ENCODE measurements around the gene ZNF831. TPM values are rescaled to one million over a fixed set of nuclear protein-coding genes. Genes with fewer than 3 reads are reported as not detected.

ZNF831 gene
- total RNA-seq, 1 donor from 2014 or later, result not detected

DNA sequence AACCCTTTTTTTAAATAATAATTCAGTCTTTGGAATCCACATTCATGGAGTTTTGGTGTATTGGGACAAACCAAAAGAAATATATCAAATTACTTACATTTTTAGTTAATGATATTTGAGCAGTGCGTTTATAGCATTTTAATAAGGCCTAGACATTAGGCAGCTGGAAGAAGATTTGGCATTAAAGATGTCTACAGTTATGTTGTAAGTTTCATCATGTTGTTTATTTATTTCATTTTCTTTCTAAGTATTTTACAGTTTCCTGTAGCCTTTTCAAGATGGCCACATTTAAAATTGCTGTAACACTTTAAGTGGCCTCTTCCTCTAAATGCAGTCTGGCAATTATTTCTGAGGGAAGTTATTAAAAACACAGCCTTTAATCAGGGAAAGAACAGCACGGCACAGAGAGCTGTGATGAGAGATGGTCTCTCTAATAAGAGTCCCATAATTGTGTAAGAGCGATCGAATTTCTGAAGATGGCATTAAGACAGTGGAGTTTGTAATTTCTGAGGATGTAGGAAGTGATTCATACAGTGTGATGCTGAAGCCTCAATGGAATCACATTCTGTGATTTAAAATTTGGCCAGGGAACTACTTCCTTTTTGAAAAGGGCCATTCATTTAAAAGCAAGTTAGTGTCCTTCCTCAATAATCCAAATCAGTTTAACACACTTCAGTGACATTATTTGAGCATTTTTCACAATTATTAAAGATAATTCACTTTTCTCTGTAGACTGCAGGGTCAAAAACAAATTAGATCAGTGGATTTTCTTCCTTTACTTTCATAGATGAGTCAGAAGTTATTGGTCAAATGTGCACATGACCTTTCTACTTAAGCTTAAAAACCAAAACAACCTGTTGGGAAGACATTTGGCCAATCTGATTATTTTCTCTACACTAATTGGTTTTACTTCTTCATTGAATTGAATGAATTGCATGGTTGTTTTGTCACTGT lies 84.4 kb downstream of the ZNF831 start:
- TF ChIP-seq, protein P1, sequence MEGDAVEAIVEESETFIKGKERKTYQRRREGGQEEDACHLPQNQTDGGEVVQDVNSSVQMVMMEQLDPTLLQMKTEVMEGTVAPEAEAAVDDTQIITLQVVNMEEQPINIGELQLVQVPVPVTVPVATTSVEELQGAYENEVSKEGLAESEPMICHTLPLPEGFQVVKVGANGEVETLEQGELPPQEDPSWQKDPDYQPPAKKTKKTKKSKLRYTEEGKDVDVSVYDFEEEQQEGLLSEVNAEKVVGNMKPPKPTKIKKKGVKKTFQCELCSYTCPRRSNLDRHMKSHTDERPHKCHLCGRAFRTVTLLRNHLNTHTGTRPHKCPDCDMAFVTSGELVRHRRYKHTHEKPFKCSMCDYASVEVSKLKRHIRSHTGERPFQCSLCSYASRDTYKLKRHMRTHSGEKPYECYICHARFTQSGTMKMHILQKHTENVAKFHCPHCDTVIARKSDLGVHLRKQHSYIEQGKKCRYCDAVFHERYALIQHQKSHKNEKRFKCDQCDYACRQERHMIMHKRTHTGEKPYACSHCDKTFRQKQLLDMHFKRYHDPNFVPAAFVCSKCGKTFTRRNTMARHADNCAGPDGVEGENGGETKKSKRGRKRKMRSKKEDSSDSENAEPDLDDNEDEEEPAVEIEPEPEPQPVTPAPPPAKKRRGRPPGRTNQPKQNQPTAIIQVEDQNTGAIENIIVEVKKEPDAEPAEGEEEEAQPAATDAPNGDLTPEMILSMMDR (IDR thresholded peaks at IDR 0.05), result no peak
- Mint-ChIP-seq H3K27me3 (ENCODE audit: unreplicated experiment) (peaks cover 15% of the 10 kb centered on the region), H3K9me3 (ENCODE audit: unreplicated experiment) (peaks cover 5% of the 10 kb centered on the region)

DNA sequence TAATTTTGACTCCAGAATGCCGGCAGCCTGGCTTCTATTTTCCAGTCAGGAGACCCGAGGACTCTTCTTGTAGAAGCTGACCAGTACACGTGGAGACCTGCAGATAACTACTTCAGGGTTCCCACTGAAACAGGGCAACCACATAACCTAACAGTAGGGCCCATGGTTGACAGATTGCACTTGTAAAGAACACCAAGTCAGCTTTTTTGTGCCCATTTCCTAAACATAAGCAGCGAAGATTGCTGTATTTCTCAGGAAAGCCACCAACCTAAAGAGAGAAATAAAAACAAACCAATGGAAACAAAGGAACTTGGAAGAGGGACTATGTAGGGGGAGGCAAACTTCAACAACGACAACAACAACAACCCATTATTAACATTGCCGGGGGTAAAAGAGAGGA lies 86.7 kb downstream of the ZNF831 start:
- no peak overlapping the region for H3K27ac Mint-ChIP-seq (ENCODE audit: unreplicated experiment)
- H3K27me3 Mint-ChIP-seq (ENCODE audit: unreplicated experiment), result peaks cover 11% of the 10 kb centered on the region

More for the DNA sequence above, 84.4 kb downstream of the ZNF831 start:
- H3K4me1 Mint-ChIP-seq (ENCODE audit: unreplicated experiment), result no peaks in the 10 kb centered on the region
- H3K36me3 Mint-ChIP-seq (ENCODE audit: unreplicated experiment), result no peaks in the 10 kb centered on the region
- no peak for DNase-seq (ENCODE audit: extremely low spot score, unreplicated experiment)
- H3K4me3 Mint-ChIP-seq (ENCODE audit: unreplicated experiment), result no peak overlapping the region
- H3K27ac Mint-ChIP-seq (ENCODE audit: unreplicated experiment), result no peak overlapping the region

DNA sequence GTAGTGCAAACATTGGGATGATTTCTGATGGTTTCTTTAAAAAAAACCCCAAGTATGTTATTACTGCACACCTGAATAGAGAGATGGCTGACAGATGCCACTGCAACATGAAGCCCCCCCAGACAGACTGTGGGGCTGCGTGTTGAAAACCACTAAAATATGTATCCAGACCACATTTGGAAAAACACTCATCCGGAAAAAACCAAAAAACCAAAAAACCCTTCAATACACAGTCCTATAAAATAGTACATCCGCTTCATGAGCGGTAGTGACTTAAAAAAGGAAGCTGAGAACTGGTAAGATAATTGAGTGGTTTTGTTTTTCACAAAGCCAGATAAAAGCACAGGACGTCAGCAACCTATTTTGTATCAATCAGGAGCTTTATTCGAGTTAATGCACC lies 89.7 kb downstream of the ZNF831 start:
- H3K9me3 Mint-ChIP-seq (ENCODE audit: unreplicated experiment), result peaks cover 5% of the 10 kb centered on the region
- TF ChIP-seq, protein P1 (IDR thresholded peaks at IDR 0.05), result no peak
- H3K4me1 Mint-ChIP-seq (ENCODE audit: unreplicated experiment), result no peaks in the 10 kb centered on the region
- no peak overlapping the region for H3K27ac Mint-ChIP-seq (ENCODE audit: unreplicated experiment)
- no peak for DNase-seq (ENCODE audit: extremely low spot score, unreplicated experiment)
- peaks cover 7% of the 10 kb centered on the region for H3K27me3 Mint-ChIP-seq (ENCODE audit: unreplicated experiment)
- no peaks in the 10 kb centered on the region for H3K36me3 Mint-ChIP-seq (ENCODE audit: unreplicated experiment)
- H3K4me3 Mint-ChIP-seq (ENCODE audit: unreplicated experiment), result no peak overlapping the region

More for the DNA sequence above, 86.7 kb downstream of the ZNF831 start:
- TF ChIP-seq, protein P1 (IDR thresholded peaks at IDR 0.05), result no peak
- H3K4me3 Mint-ChIP-seq (ENCODE audit: unreplicated experiment), result no peak overlapping the region
- H3K4me1 Mint-ChIP-seq (ENCODE audit: unreplicated experiment), result no peaks in the 10 kb centered on the region
- DNase-seq (ENCODE audit: extremely low spot score, unreplicated experiment), result no peak
- H3K36me3 Mint-ChIP-seq (ENCODE audit: unreplicated experiment), result no peaks in the 10 kb centered on the region
- H3K9me3 Mint-ChIP-seq (ENCODE audit: unreplicated experiment), result peaks cover 5% of the 10 kb centered on the region

DNA sequence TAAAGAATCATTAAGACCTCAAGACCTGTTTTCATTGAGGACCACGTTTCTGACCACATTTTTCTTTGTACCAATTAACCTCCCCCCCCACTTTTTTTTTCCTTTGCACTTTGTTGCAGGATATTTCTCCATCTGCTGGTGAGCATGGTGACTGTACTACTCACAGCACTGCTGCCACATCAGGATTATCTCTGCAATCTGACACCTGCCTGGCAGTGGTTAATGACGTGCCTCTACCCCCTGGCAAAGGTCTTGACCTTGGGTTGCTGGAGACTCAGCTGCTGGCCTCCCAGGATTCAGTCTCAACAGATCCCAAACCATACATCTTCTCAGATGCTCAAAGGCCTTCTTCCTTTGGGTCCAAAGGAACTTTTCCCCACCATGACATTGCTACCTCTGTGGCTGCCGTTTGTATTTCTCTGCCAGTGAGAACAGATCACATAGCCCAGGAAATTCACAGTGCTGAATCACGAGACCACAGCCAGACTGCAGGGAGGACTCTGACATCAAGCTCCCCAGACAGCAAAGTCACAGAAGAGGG lies 90.2 kb downstream of the ZNF831 start:
- H3K9me3 Mint-ChIP-seq (ENCODE audit: unreplicated experiment), result peaks cover 5% of the 10 kb centered on the region
- TF ChIP-seq, protein P1 (IDR thresholded peaks at IDR 0.05), result no peak
- no peak overlapping the region for H3K4me3 Mint-ChIP-seq (ENCODE audit: unreplicated experiment)
- H3K4me1 Mint-ChIP-seq (ENCODE audit: unreplicated experiment), result no peaks in the 10 kb centered on the region
- H3K27me3 Mint-ChIP-seq (ENCODE audit: unreplicated experiment), result peaks cover 7% of the 10 kb centered on the region
- no peak for DNase-seq (ENCODE audit: extremely low spot score, unreplicated experiment)
- H3K36me3 Mint-ChIP-seq (ENCODE audit: unreplicated experiment), result no peaks in the 10 kb centered on the region
- no peak overlapping the region for H3K27ac Mint-ChIP-seq (ENCODE audit: unreplicated experiment)

DNA sequence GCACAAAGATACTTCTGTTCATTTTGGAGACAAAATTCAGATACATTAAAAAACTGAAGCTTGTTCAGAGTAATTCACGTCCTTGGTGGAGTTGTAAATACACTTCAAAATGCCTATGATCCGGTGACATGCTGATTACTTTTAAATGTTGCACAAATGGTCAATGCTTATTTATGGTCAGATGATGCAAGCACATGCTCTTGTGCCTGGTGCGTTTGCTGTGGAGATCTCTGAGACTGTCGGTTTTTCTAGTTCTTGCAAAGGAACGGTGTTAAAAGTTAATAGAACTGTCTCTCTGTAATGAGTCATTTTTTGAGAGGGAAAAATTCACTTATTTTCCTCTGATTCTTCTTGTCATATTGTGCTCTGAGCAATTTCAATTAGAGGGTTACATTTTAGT lies 91.6 kb downstream of the ZNF831 start:
- Mint-ChIP-seq H3K27me3 (ENCODE audit: unreplicated experiment) (peaks cover 11% of the 10 kb centered on the region), H3K4me1 (ENCODE audit: unreplicated experiment) (no peaks in the 10 kb centered on the region), H3K4me3 (ENCODE audit: unreplicated experiment) (no peak overlapping the region), H3K9me3 (ENCODE audit: unreplicated experiment) (peaks cover 4% of the 10 kb centered on the region), H3K36me3 (ENCODE audit: unreplicated experiment) (no peaks in the 10 kb centered on the region), H3K27ac (ENCODE audit: unreplicated experiment) (no peak overlapping the region)
- TF ChIP-seq, protein P1 (IDR thresholded peaks at IDR 0.05), result no peak
- DNase-seq (ENCODE audit: extremely low spot score, unreplicated experiment), result no peak

Data from osteocyte (in vitro differentiated cells).